ENCODE results near the gene IL12RB1. TPM values are rescaled to one million over a fixed set of nuclear protein-coding genes. Genes with fewer than 3 reads are reported as not detected.

Gene IL12RB1
- total and polyA plus RNA-seq, 2 of the 13 experiments (the other 11 are each of a cell fraction or from before 2014, with no cell fraction given) = 0.03 to 0.04 TPM

DNA sequence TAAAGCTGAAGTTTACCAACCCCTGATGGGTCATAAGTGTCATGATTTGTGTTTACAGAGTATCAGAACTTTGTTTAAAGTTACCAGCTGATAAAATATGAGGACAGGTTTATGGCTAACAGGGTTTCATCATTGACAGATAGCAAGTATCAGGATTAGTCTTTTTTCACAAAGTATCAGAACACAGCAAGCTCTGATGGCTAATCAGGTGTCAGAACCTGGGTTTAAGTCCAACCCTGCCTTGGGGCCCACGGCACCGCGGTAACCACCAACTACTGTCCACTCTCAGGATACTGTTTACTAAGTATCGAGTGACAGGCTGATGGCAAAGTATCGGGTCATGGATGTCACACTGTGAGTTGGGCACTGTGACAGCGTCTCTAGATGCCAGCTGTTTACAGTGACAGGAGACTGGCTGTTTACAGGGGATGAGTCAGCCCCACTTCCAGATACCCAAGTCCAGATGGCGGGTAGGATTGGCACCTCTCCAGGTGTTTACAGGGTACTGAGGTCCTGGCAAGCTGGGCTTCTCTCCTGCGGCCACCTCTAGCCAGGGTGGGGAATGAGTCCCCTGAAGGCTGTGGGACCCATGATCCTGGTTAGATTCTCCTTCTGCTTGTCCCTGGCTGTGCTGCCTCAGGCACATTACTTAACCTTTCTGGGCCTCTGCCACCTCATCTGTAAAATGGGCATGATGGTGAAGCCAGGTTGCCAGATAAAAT lies 57.0 kb downstream of the IL12RB1 start (continued):
- TF ChIP-seq, protein P1, sequence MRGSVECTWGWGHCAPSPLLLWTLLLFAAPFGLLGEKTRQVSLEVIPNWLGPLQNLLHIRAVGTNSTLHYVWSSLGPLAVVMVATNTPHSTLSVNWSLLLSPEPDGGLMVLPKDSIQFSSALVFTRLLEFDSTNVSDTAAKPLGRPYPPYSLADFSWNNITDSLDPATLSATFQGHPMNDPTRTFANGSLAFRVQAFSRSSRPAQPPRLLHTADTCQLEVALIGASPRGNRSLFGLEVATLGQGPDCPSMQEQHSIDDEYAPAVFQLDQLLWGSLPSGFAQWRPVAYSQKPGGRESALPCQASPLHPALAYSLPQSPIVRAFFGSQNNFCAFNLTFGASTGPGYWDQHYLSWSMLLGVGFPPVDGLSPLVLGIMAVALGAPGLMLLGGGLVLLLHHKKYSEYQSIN (CRISPR knock-in tag; IDR thresholded peaks at IDR 0.05; ENCODE audit: borderline replicate concordance) = no peak
- no peak for TF ChIP-seq ZNF33A (CRISPR knock-in tag; IDR thresholded peaks at IDR 0.05; ENCODE audit: borderline replicate concordance)
- TF ChIP-seq, protein P2, sequence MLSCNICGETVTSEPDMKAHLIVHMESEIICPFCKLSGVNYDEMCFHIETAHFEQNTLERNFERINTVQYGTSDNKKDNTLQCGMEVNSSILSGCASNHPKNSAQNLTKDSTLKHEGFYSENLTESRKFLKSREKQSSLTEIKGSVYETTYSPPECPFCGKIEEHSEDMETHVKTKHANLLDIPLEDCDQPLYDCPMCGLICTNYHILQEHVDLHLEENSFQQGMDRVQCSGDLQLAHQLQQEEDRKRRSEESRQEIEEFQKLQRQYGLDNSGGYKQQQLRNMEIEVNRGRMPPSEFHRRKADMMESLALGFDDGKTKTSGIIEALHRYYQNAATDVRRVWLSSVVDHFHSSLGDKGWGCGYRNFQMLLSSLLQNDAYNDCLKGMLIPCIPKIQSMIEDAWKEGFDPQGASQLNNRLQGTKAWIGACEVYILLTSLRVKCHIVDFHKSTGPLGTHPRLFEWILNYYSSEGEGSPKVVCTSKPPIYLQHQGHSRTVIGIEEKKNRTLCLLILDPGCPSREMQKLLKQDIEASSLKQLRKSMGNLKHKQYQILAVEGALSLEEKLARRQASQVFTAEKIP (CRISPR knock-in tag; IDR thresholded peaks at IDR 0.05; ENCODE audit: borderline replicate concordance) = no peak
- no peak for TF ChIP-seq ZNF570 (CRISPR knock-in tag; IDR thresholded peaks at IDR 0.05; ENCODE audit: borderline replicate concordance)
- TF ChIP-seq NFIC (IDR thresholded peaks at IDR 0.05; ENCODE audit: low read length) = peak; percentile 59; the same call in 1 of the 2 replicates
- TF ChIP-seq, protein P3, sequence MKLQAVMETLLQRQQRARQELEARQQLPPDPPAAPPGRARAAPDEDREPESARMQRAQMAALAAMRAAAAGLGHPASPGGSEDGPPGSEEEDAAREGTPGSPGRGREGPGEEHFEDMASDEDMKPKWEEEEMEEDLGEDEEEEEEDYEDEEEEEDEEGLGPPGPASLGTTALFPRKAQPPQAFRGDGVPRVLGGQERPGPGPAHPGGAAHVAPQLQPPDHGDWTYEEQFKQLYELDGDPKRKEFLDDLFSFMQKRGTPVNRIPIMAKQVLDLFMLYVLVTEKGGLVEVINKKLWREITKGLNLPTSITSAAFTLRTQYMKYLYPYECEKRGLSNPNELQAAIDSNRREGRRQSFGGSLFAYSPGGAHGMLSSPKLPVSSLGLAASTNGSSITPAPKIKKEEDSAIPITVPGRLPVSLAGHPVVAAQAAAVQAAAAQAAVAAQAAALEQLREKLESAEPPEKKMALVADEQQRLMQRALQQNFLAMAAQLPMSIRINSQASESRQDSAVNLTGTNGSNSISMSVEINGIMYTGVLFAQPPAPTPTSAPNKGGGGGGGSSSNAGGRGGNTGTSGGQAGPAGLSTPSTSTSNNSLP (IDR thresholded peaks at IDR 0.05; ENCODE audit: low read depth, low read length) = no peak
- TF ChIP-seq WIZ (CRISPR knock-in tag; IDR thresholded peaks at IDR 0.05) = no peak
- TF ChIP-seq, protein P4, sequence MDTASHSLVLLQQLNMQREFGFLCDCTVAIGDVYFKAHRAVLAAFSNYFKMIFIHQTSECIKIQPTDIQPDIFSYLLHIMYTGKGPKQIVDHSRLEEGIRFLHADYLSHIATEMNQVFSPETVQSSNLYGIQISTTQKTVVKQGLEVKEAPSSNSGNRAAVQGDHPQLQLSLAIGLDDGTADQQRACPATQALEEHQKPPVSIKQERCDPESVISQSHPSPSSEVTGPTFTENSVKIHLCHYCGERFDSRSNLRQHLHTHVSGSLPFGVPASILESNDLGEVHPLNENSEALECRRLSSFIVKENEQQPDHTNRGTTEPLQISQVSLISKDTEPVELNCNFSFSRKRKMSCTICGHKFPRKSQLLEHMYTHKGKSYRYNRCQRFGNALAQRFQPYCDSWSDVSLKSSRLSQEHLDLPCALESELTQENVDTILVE (CRISPR knock-in tag; IDR thresholded peaks at IDR 0.05) = peak; percentile 64; the same call in 1 of the 2 replicates
- TF ChIP-seq, protein P5, sequence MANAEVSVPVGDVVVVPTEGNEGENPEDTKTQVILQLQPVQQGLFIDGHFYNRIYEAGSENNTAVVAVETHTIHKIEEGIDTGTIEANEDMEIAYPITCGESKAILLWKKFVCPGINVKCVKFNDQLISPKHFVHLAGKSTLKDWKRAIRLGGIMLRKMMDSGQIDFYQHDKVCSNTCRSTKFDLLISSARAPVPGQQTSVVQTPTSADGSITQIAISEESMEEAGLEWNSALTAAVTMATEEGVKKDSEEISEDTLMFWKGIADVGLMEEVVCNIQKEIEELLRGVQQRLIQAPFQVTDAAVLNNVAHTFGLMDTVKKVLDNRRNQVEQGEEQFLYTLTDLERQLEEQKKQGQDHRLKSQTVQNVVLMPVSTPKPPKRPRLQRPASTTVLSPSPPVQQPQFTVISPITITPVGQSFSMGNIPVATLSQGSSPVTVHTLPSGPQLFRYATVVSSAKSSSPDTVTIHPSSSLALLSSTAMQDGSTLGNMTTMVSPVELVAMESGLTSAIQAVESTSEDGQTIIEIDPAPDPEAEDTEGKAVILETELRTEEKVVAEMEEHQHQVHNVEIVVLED (CRISPR knock-in tag; IDR thresholded peaks at IDR 0.05; ENCODE audit: borderline replicate concordance) = no peak
- no peak for TF ChIP-seq ZNF343 (CRISPR knock-in tag; IDR thresholded peaks at IDR 0.05)
- TF ChIP-seq POLR2G (IDR thresholded peaks at IDR 0.05; ENCODE audit: low read depth, low read length) = no peak
- TF ChIP-seq, protein P6, sequence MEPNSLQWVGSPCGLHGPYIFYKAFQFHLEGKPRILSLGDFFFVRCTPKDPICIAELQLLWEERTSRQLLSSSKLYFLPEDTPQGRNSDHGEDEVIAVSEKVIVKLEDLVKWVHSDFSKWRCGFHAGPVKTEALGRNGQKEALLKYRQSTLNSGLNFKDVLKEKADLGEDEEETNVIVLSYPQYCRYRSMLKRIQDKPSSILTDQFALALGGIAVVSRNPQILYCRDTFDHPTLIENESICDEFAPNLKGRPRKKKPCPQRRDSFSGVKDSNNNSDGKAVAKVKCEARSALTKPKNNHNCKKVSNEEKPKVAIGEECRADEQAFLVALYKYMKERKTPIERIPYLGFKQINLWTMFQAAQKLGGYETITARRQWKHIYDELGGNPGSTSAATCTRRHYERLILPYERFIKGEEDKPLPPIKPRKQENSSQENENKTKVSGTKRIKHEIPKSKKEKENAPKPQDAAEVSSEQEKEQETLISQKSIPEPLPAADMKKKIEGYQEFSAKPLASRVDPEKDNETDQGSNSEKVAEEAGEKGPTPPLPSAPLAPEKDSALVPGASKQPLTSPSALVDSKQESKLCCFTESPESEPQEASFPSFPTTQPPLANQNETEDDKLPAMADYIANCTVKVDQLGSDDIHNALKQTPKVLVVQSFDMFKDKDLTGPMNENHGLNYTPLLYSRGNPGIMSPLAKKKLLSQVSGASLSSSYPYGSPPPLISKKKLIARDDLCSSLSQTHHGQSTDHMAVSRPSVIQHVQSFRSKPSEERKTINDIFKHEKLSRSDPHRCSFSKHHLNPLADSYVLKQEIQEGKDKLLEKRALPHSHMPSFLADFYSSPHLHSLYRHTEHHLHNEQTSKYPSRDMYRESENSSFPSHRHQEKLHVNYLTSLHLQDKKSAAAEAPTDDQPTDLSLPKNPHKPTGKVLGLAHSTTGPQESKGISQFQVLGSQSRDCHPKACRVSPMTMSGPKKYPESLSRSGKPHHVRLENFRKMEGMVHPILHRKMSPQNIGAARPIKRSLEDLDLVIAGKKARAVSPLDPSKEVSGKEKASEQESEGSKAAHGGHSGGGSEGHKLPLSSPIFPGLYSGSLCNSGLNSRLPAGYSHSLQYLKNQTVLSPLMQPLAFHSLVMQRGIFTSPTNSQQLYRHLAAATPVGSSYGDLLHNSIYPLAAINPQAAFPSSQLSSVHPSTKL (CRISPR knock-in tag; IDR thresholded peaks at IDR 0.05) = peak; percentile 64; the same call in 1 of the 2 replicates
- no peak for TF ChIP-seq MYC (CRISPR knock-in tag; IDR thresholded peaks at IDR 0.05; ENCODE audit: borderline replicate concordance)
- TF ChIP-seq SCMH1 (CRISPR knock-in tag; IDR thresholded peaks at IDR 0.05; ENCODE audit: borderline replicate concordance) = no peak
- TF ChIP-seq ZFP36L2 (CRISPR knock-in tag; IDR thresholded peaks at IDR 0.05) = no peak
- TF ChIP-seq KDM5A (IDR thresholded peaks at IDR 0.05; ENCODE audit: borderline replicate concordance, low read length) = no peak
- TF ChIP-seq AHR (CRISPR knock-in tag; IDR thresholded peaks at IDR 0.05) = no peak
